HepG2 (cell line): ENCODE measurements around the gene SLC1A4. TPM values are rescaled to one million over a fixed set of nuclear protein-coding genes. Genes with fewer than 3 reads are reported as not detected.

Source experiments
- ASH2L ChIP-seq: fragments of 300-600, 200-600 bp; sonication (generic); IDR thresholded peaks from 2 replicates; pipeline ENCODE4 v1.7.0; 2017; ENCODE audit warnings: low read depth, mild to moderate bottlenecking, moderate library complexity, mixed read lengths, low read length; ENCODE audit not compliant: insufficient read length
- ATRX ChIP-seq: sonication (generic); formaldehyde crosslinking; IDR thresholded peaks from 2 replicates; pipeline ENCODE4 v1.4.0; 2020; ENCODE audit warnings: missing genetic modification reagents, borderline replicate concordance
- DDIT3 ChIP-seq: sonication (generic); formaldehyde crosslinking; IDR thresholded peaks from 2 replicates; pipeline ENCODE4 v1.4.0; 2020; ENCODE audit warnings: mild to moderate bottlenecking, missing genetic modification reagents
- FOSL1 ChIP-seq: sonication (generic); formaldehyde crosslinking; IDR thresholded peaks from 2 replicates; pipeline ENCODE4 v1.9.0; 2021; ENCODE audit warnings: missing genetic modification reagents, borderline replicate concordance
- GFI1 ChIP-seq: sonication (generic); formaldehyde crosslinking; IDR thresholded peaks from 2 replicates; pipeline ENCODE4 v1.5.0; 2020; ENCODE audit warnings: missing genetic modification reagents, mild to moderate bottlenecking, borderline replicate concordance
- HMG20A ChIP-seq: IDR thresholded peaks from 2 replicates; pipeline ENCODE4 v1.6.1; 2016; ENCODE audit warnings: borderline replicate concordance
- HNF4A ChIP-seq: sonication (generic); formaldehyde crosslinking; IDR thresholded peaks from 2 replicates; pipeline ENCODE4 v1.4.0; 2020; ENCODE audit warnings: missing genetic modification reagents
- HNRNPK ChIP-seq: fragments of 200-400 bp; formaldehyde crosslinking; IDR thresholded peaks from 2 replicates; pipeline ENCODE4 v1.6.1; 2018; ENCODE audit warnings: low read length, low read depth, moderate library complexity, mild to moderate bottlenecking; ENCODE audit not compliant: poor library complexity, severe bottlenecking
- KDM5A ChIP-seq: fragments of 200-600 bp; sonication (generic); IDR thresholded peaks from 2 replicates; pipeline ENCODE4 v1.7.0; 2018; ENCODE audit warnings: antibody characterized with exemption, mild to moderate bottlenecking, low read length, borderline replicate concordance
- MATR3 ChIP-seq: sonication (generic); formaldehyde crosslinking; IDR thresholded peaks from 2 replicates; pipeline ENCODE4 v1.4.0; 2020; ENCODE audit warnings: missing genetic modification reagents
- NR2F6 ChIP-seq, 2 experiments: IDR thresholded peaks; 2 replicates each; pipeline ENCODE4 v1.6.1; 2016; ENCODE audit warnings: antibody characterized with exemption in 1 of 2, mild to moderate bottlenecking in 1 of 2
- PAXIP1 ChIP-seq: sonication (generic); formaldehyde crosslinking; conservative IDR thresholded peaks from 2 replicates; pipeline ENCODE4 v1.4.0; 2020; ENCODE audit warnings: mild to moderate bottlenecking, missing genetic modification reagents, moderate library complexity
- RARA ChIP-seq: IDR thresholded peaks from 2 replicates; pipeline ENCODE4 v1.6.1; 2016; ENCODE audit warnings: missing genetic modification reagents, missing compliant biosample characterization
- REST ChIP-seq, 2 experiments: IDR thresholded peaks; 2 replicates each; pipeline ENCODE4 v1.6.1; 2011 to 2012; ENCODE audit warnings: low read length in 2 of 2, borderline replicate concordance in 1 of 2, low read depth in 1 of 2, mild to moderate bottlenecking in 1 of 2, moderate library complexity in 1 of 2
- SRSF4 ChIP-seq: fragments of 200-400 bp; formaldehyde crosslinking; IDR thresholded peaks from one replicate; pipeline ENCODE4 v1.6.1; 2018; ENCODE audit warnings: mild to moderate bottlenecking, low read depth, low read length, moderate library complexity; ENCODE audit not compliant: poor library complexity, severe bottlenecking
- STAG1 ChIP-seq: sonication (generic); formaldehyde crosslinking; IDR thresholded peaks from 2 replicates; pipeline ENCODE4 v1.4.0; 2020; ENCODE audit warnings: missing genetic modification reagents
- ZNF335 ChIP-seq: sonication (generic); formaldehyde crosslinking; IDR thresholded peaks from 2 replicates; pipeline ENCODE4 v1.4.0; 2020; ENCODE audit warnings: missing genetic modification reagents
- polyA plus RNA-seq, 8 experiments: library from polyadenylated mRNA; depleted of rRNA in 3 of 8; stranded (reverse) in 7 of 8; unstranded in 1 of 8; fragments of >200 nt; fragmentation: Illumina TruSeq in 4 of 8; extraction: Trizol in 4 of 8; gene quantifications; 2 replicates each; pipeline versions ENCODE4 v1.2.1 to v1.2.3, GENCODE V29; 2011 to 2016; ENCODE audit warnings: low read depth in 4 of 8, missing spikeins in 1 of 8, mixed read lengths in 1 of 8; ENCODE audit not compliant: insufficient read depth in 1 of 8
- total RNA-seq, 5 experiments: library from RNA; depleted of rRNA; stranded (reverse); fragments of >200 nt; fragmentation: Illumina TruSeq; extraction: Trizol; gene quantifications; 2 replicates each; pipeline ENCODE4 v1.2.3, GENCODE V29; 2016; ENCODE audit warnings: low read depth in 1 of 5

Gene SLC1A4
- total and polyA plus RNA-seq, 2 of the 13 experiments (the other 11 are each of a cell fraction or from before 2014, with no cell fraction given), result 21.0 to 39.6 TPM

- TF ChIP-seq PAXIP1 (CRISPR knock-in tag), result 0 out of 2 replicates have a peak, but pooled peaks have one; percentile 19
- peak; percentile 16; the same call in 1 of the 2 replicates for TF ChIP-seq KDM5A
- 0 out of 2 replicates have a peak, but pooled peaks have one; percentile 29 for TF ChIP-seq GFI1 (CRISPR knock-in tag)
- TF ChIP-seq REST (IDR thresholded peaks at IDR 0.05; ENCODE audit: borderline replicate concordance in 1 of 2, low read depth in 1 of 2, low read length in 2 of 2), result 0 out of 4 replicates have a peak, but pooled peaks of 1 of the 2 experiments have one; percentile 7
- peak; percentile 67 for TF ChIP-seq HNF4A (CRISPR knock-in tag)
- TF ChIP-seq MATR3 (CRISPR knock-in tag), result no peak
- TF ChIP-seq DDIT3 (CRISPR knock-in tag), result no peak
- TF ChIP-seq HMG20A, result peak; percentile 17; the same call in 1 of the 2 replicates
- TF ChIP-seq RARA (CRISPR knock-in tag), result 0 out of 2 replicates have a peak, but pooled peaks have one; percentile 23
- no peak for TF ChIP-seq SRSF4
- peak; percentile 38 for TF ChIP-seq HNRNPK
- TF ChIP-seq ASH2L, result peak; percentile 46
- no peak for TF ChIP-seq ZNF335 (CRISPR knock-in tag)
- TF ChIP-seq FOSL1 (CRISPR knock-in tag), result no peak
- no peak for TF ChIP-seq STAG1
- TF ChIP-seq NR2F6 (IDR thresholded peaks at IDR 0.05), result peak; percentile 71
- TF ChIP-seq NR2F6 (CRISPR knock-in tag; IDR thresholded peaks at IDR 0.05), result peak; percentile 45; the same call in 1 of the 2 replicates
- no peak for TF ChIP-seq ATRX
Measured at GRCh38 chr2:64987001-64987955, 1.9 kb upstream of the SLC1A4 start (continued).
